Panc1 (cell line): ENCODE data around the gene HOXC9. TPM values are rescaled to one million over a fixed set of nuclear protein-coding genes. Genes with fewer than 3 reads are reported as not detected.

Source experiments
- ATAC-seq: fragments of 200-7000 bp; cut with Tn5 transposase; 2 replicates; pipeline ENCODE4 v1.9.1; 2020; ENCODE audit warnings: mild to moderate bottlenecking, moderate library complexity
- BruUV-seq: library from RNA; stranded (reverse); fragments of 400-500 nt; replicated peaks from 2 replicates; lab custom pipeline; 2021; lab: Mats Ljungman, UMichigan
- CTCF ChIA-PET: fragments of 300-600 bp; sonication (Branson Sonifier 250); formaldehyde crosslinking; loops from one replicate; lab custom pipeline; 2022; ENCODE audit warnings: antibody characterized with exemption; lab: Charles Lee
- POLR2A ChIA-PET: fragments of 300-600 bp; sonication (Branson Sonifier 250); formaldehyde crosslinking; loops from one replicate; lab custom pipeline; 2022; ENCODE audit warnings: antibody characterized with exemption; lab: Charles Lee
- DNase-seq: peaks from one replicate; pipeline ENCODE4 v3.0.0-alpha.2; 2010; ENCODE audit warnings: low read depth, low spot score
- H3K27ac ChIP-seq: 2 replicates; pipeline ENCODE4 v1.5.1; 2011; ENCODE audit warnings: mild to moderate bottlenecking, low read length, inconsistent platforms
- H3K27me3 ChIP-seq: fragments of 200-500 bp; sonication (Bioruptor generic); 2 replicates; pipeline ENCODE4 v1.6.0; 2014; ENCODE audit warnings: low read length, inconsistent platforms; ENCODE audit not compliant: control insufficient read depth, insufficient read depth
- H3K36me3 ChIP-seq: fragments of 200-500 bp; sonication (Bioruptor generic); 2 replicates; pipeline ENCODE4 v1.5.1; 2014; ENCODE audit warnings: inconsistent platforms, mild to moderate bottlenecking, low read length, moderate library complexity; ENCODE audit not compliant: control insufficient read depth, insufficient read depth
- H3K4me1 ChIP-seq: 2 replicates; pipeline ENCODE4 v1.5.1; 2011; ENCODE audit warnings: inconsistent platforms, mild to moderate bottlenecking, low read length, moderate library complexity; ENCODE audit not compliant: control insufficient read depth, insufficient read depth
- H3K4me3 ChIP-seq, 2 experiments: 2 replicates each; pipeline ENCODE4 v1.5.1; 2011 to 2012; ENCODE audit warnings: low read depth in 2 of 2, low read length in 2 of 2, mild to moderate bottlenecking in 2 of 2, inconsistent platforms in 1 of 2, moderate library complexity in 1 of 2
- H3K9me3 ChIP-seq: fragments of 200-500 bp; sonication (Bioruptor generic); 2 replicates; pipeline ENCODE4 v1.5.1; 2014; ENCODE audit warnings: low read depth, mild to moderate bottlenecking, inconsistent platforms, low read length, moderate library complexity; ENCODE audit not compliant: control insufficient read depth, insufficient read depth
- POLR2AphosphoS5 ChIP-seq: IDR thresholded peaks from 2 replicates; pipeline ENCODE4 v1.6.1; 2012; ENCODE audit warnings: mild to moderate bottlenecking, low read depth, low read length, moderate library complexity
- SIN3A ChIP-seq: IDR thresholded peaks from 2 replicates; pipeline ENCODE4 v1.6.1; 2012; ENCODE audit warnings: low read depth, mild to moderate bottlenecking, low read length, moderate library complexity, borderline replicate concordance; ENCODE audit not compliant: insufficient read depth
- TCF7L2 ChIP-seq: IDR thresholded peaks from 2 replicates; pipeline ENCODE4 v1.6.1; 2011; ENCODE audit warnings: mild to moderate bottlenecking, low read depth, low read length, inconsistent platforms
- in situ Hi-C: cut with HindIII; loops from 2 replicates; pipeline ENCODE4 v1.10.0; 2016; ENCODE audit warnings: low sequenced_read_pairs, low pct_unique_long_range_greater_than_20kb
- intact Hi-C: fragments of 100-400 bp; cut with micrococcal nuclease; formaldehyde crosslinking; loops from one replicate; pipeline ENCODE4 v1.10.0; 2022; ENCODE audit not compliant: unreplicated experiment
- total RNA-seq: library from RNA; stranded (reverse); gene quantifications from one replicate; pipeline ENCODE4 v1.2.1, GENCODE V29; 2021; ENCODE audit not compliant: unreplicated experiment
- TF ChIP-seq, protein P1 (sequence below): fragments of 450-650 bp; IDR thresholded peaks from 2 replicates; pipeline ENCODE4 v1.5.1; 2017; ENCODE audit warnings: mild to moderate bottlenecking
- TF ChIP-seq, protein P2 (sequence below), 2 experiments: IDR thresholded peaks; 2 replicates each; pipeline ENCODE4 v1.6.1; 2011 to 2012; ENCODE audit warnings: low read depth in 2 of 2, control low read depth in 1 of 2, low read length in 1 of 2, mild to moderate bottlenecking in 1 of 2, moderate library complexity in 1 of 2; ENCODE audit not compliant: insufficient read depth in 1 of 2

Gene HOXC9
- total RNA-seq, 1 experiment from 2014 or later, result 37.2 TPM

DNA sequence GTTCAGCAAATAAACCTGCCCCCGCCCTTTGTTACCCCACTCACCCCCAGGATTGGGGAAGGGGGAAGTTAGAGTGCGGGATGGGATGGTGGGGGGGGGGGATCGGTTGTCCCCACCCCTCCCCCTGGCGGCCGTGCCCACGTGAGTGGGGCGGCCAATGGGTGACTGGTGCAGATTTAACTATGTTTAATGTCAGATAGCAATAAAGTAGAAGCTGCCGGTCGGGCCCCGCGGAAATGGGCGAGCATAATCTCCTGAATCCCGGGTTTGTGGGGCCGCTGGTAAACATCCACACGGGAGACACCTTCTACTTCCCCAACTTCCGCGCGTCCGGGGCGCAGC, 45.3 kb upstream of the HOXC9 start, which contains the start of gene HOXC12:
HOXC12 (plus strand) TSS at position 210 of the 342 bp plus-strand sequence; CDS start at position 237, 27 bp downstream.
- TF ChIP-seq POLR2AphosphoS5 (no peak), SIN3A (no peak), TCF7L2 (no peak)
- TF ChIP-seq, protein P1, sequence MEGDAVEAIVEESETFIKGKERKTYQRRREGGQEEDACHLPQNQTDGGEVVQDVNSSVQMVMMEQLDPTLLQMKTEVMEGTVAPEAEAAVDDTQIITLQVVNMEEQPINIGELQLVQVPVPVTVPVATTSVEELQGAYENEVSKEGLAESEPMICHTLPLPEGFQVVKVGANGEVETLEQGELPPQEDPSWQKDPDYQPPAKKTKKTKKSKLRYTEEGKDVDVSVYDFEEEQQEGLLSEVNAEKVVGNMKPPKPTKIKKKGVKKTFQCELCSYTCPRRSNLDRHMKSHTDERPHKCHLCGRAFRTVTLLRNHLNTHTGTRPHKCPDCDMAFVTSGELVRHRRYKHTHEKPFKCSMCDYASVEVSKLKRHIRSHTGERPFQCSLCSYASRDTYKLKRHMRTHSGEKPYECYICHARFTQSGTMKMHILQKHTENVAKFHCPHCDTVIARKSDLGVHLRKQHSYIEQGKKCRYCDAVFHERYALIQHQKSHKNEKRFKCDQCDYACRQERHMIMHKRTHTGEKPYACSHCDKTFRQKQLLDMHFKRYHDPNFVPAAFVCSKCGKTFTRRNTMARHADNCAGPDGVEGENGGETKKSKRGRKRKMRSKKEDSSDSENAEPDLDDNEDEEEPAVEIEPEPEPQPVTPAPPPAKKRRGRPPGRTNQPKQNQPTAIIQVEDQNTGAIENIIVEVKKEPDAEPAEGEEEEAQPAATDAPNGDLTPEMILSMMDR, result no peak
- TF ChIP-seq, protein P2, sequence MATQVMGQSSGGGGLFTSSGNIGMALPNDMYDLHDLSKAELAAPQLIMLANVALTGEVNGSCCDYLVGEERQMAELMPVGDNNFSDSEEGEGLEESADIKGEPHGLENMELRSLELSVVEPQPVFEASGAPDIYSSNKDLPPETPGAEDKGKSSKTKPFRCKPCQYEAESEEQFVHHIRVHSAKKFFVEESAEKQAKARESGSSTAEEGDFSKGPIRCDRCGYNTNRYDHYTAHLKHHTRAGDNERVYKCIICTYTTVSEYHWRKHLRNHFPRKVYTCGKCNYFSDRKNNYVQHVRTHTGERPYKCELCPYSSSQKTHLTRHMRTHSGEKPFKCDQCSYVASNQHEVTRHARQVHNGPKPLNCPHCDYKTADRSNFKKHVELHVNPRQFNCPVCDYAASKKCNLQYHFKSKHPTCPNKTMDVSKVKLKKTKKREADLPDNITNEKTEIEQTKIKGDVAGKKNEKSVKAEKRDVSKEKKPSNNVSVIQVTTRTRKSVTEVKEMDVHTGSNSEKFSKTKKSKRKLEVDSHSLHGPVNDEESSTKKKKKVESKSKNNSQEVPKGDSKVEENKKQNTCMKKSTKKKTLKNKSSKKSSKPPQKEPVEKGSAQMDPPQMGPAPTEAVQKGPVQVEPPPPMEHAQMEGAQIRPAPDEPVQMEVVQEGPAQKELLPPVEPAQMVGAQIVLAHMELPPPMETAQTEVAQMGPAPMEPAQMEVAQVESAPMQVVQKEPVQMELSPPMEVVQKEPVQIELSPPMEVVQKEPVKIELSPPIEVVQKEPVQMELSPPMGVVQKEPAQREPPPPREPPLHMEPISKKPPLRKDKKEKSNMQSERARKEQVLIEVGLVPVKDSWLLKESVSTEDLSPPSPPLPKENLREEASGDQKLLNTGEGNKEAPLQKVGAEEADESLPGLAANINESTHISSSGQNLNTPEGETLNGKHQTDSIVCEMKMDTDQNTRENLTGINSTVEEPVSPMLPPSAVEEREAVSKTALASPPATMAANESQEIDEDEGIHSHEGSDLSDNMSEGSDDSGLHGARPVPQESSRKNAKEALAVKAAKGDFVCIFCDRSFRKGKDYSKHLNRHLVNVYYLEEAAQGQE (IDR thresholded peaks at IDR 0.05; ENCODE audit: insufficient read depth in 1 of 2, low read depth in 2 of 2, low read length in 1 of 2), result no peak
- Histone ChIP-seq H3K4me3 (peak within 1 kb of the TSS in 1 of 2 experiments; percentile 26; a peak in 1 of 4 replicates), H3K27me3 (no peaks in the 10 kb centered on the region), H3K36me3 (no peaks in the 10 kb centered on the region), H3K27ac (peak within 1 kb of the TSS; percentile 98), H3K4me1 (peaks cover 81% of the 10 kb centered on the region), H3K9me3 (no peaks in the 10 kb centered on the region)
- ChIA-PET POLR2A (no interaction called here), CTCF (no interaction called here)
- DNase-seq (no peak), ATAC-seq (no peak)
- intact Hi-C loops, result no loop called here
- in situ Hi-C loops, result no loop called here
- no TSS peak for BruUV-seq

DNA sequence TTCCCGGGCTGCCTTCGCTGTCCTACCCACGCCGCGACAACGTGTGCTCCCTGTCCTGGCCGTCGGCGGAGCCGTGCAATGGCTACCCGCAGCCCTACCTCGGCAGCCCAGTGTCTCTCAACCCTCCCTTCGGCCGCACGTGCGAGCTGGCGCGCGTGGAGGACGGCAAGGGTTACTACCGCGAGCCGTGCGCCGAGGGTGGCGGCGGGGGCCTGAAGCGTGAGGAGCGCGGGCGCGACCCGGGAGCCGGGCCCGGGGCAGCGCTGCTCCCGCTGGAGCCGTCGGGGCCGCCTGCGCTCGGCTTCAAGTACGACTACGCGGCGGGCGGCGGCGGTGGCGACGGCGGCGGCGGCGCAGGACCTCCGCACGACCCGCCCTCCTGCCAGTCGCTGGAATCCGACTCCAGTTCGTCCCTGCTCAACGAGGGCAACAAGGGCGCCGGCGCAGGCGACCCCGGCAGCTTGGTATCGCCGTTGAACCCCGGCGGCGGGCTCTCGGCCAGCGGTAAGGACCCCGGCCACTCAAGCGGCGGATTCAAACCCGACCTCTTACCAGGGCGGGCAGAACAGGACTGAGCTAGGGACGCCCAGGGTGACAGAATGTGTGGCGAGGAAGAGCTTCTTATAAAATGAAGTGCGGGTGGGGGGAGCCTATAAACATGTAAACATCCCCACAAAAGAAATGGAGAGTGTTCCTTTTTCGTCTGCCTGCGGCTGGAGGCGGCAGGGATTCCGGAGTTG, 44.8 kb upstream of the HOXC9 start:
- H3K9me3 ChIP-seq, result no peaks in the 10 kb centered on the region
- BruUV-seq, result no TSS peak
- ATAC-seq, result no peak
- POLR2A ChIA-PET, result no interaction called here
- peaks cover 77% of the 10 kb centered on the region for H3K4me1 ChIP-seq
- CTCF ChIA-PET, result interaction anchor here (0.5 kb wide), 1 partner anchor 208 kb away, joined by 4 read pairs; no protein-coding TSS in a partner anchor
- TF ChIP-seq POLR2AphosphoS5, result no peak
- TF ChIP-seq, protein P2 (IDR thresholded peaks at IDR 0.05; ENCODE audit: insufficient read depth in 1 of 2, low read depth in 2 of 2, low read length in 1 of 2), result no peak
- no peak for TF ChIP-seq SIN3A
- TF ChIP-seq, protein P1, result no peak
- TF ChIP-seq TCF7L2, result no peak
- peak overlapping the region in 1 of 2 experiments; percentile 13; a peak in 1 of 4 replicates for H3K4me3 ChIP-seq
- peak overlapping the region; percentile 98 for H3K27ac ChIP-seq
- in situ Hi-C loops (no loop called here), intact Hi-C loops (no loop called here)
- no peaks in the 10 kb centered on the region for H3K36me3 ChIP-seq
- H3K27me3 ChIP-seq, result no peaks in the 10 kb centered on the region
- DNase-seq, result no peak
